PFSK-1 (cell line): Measurements from ENCODE around the gene DEPDC1B.

Experiments used
- FOXP2 ChIP-seq: optimal IDR thresholded peaks from 2 replicates; pipeline ENCODE3; 2011; ENCODE audit warnings: borderline replicate concordance, control low read depth, inconsistent platforms; ENCODE audit not compliant: insufficient read depth; ENCODE audit errors: extremely low read length, extremely low read depth
- POLR2AphosphoS5 ChIP-seq: IDR thresholded peaks from 2 replicates; pipeline ENCODE4 v1.6.1; 2012; ENCODE audit warnings: low read depth, mild to moderate bottlenecking, control low read depth, low read length, moderate library complexity
- REST ChIP-seq, 2 experiments: IDR thresholded peaks; 2 replicates each; pipeline versions ENCODE4 v1.6.1 to v1.8.0; 2011 to 2012; ENCODE audit warnings: low read depth in 2 of 2, low read length in 2 of 2, control low read depth in 1 of 2, inconsistent platforms in 1 of 2, mild to moderate bottlenecking in 1 of 2, moderate library complexity in 1 of 2; ENCODE audit not compliant: insufficient read depth in 1 of 2
- SIN3A ChIP-seq: IDR thresholded peaks from 2 replicates; pipeline ENCODE4 v1.6.1; 2012; ENCODE audit warnings: mild to moderate bottlenecking, low read length, moderate library complexity, borderline replicate concordance; ENCODE audit not compliant: insufficient read depth
- TAF1 ChIP-seq: IDR thresholded peaks from 2 replicates; pipeline ENCODE4 v1.6.1; 2012; ENCODE audit warnings: low read length, control low read depth, borderline replicate concordance; ENCODE audit not compliant: insufficient read depth

DEPDC1B gene

GRCh38 chr5:60674251-60675069 lies 25.5 kb downstream of the DEPDC1B start:
- TF ChIP-seq REST (IDR thresholded peaks at IDR 0.05; ENCODE audit: insufficient read depth in 1 of 2, low read depth in 2 of 2, low read length in 2 of 2) (no peak), TAF1 (no peak), FOXP2 (no peak), SIN3A (no peak), POLR2AphosphoS5 (no peak)

- TF ChIP-seq TAF1: no peak
- TF ChIP-seq REST (IDR thresholded peaks at IDR 0.05; ENCODE audit: insufficient read depth in 1 of 2, low read depth in 2 of 2, low read length in 2 of 2): no peak
- TF ChIP-seq FOXP2: no peak
- TF ChIP-seq SIN3A: no peak
- TF ChIP-seq POLR2AphosphoS5: no peak
These were observed 26.6 kb downstream of the DEPDC1B start for GRCh38 chr5:60673334-60673733.

- TF ChIP-seq TAF1: no peak
- no peak for TF ChIP-seq SIN3A
- TF ChIP-seq POLR2AphosphoS5: no peak
- no peak for TF ChIP-seq FOXP2
- TF ChIP-seq REST (IDR thresholded peaks at IDR 0.05; ENCODE audit: insufficient read depth in 1 of 2, low read depth in 2 of 2, low read length in 2 of 2): no peak
These were observed 27.2 kb downstream of the DEPDC1B start for GRCh38 chr5:60672693-60673264.

GRCh38 chr5:60671899-60672692 lies 27.9 kb downstream of the DEPDC1B start:
- TF ChIP-seq POLR2AphosphoS5: no peak
- TF ChIP-seq REST (IDR thresholded peaks at IDR 0.05; ENCODE audit: insufficient read depth in 1 of 2, low read depth in 2 of 2, low read length in 2 of 2): no peak
- TF ChIP-seq TAF1: no peak
- TF ChIP-seq FOXP2: no peak
- TF ChIP-seq SIN3A: no peak
